Measurements from ENCODE around the gene NHERF1. TPM values are rescaled to one million over a fixed set of nuclear protein-coding genes. Genes with fewer than 3 reads are reported as not detected.

The NHERF1 gene
- total RNA-seq, 1 donor, result 62.9 TPM

DNA sequence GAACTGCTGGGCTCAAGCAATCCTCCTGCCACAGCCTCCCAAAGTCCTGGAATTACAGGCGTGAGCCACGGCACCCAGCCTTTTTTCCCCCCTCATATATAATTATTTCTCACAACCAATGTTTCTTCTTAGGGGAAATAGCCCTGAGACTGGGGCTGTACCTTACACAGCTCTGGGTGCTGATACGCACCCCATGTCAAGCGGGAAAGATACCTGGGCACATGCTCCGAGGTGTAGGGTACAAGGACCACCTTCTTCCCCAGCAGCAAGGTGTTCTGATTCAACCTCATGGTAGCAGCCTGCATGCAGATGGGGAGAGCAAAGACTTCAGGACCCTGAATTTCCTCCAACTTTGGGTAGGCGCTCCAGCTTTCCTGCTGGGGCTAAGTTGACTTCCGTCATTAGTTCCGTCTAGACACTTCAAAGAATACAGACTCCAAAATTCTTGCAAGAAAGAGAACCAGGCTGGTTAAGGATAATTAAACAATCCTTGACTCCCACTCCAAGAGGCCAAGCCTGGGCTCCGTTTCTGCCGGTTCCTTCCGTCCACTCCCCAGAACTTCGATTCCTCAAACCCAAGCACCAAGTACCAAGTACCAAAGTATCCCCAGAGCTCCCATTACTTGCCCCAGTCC is 27.1 kb downstream of the NHERF1 start:
- Histone ChIP-seq H3K9me3 (ENCODE audit: low read depth, low read length) (no peaks in the 10 kb centered on the region), H3K4me1 (ENCODE audit: insufficient read depth, low read length) (peaks cover 63% of the 10 kb centered on the region), H3K27me3 (ENCODE audit: insufficient read depth, low read length) (no peaks in the 10 kb centered on the region), H3K4me3 (ENCODE audit: low read length) (peak overlapping the region; percentile 78)

DNA sequence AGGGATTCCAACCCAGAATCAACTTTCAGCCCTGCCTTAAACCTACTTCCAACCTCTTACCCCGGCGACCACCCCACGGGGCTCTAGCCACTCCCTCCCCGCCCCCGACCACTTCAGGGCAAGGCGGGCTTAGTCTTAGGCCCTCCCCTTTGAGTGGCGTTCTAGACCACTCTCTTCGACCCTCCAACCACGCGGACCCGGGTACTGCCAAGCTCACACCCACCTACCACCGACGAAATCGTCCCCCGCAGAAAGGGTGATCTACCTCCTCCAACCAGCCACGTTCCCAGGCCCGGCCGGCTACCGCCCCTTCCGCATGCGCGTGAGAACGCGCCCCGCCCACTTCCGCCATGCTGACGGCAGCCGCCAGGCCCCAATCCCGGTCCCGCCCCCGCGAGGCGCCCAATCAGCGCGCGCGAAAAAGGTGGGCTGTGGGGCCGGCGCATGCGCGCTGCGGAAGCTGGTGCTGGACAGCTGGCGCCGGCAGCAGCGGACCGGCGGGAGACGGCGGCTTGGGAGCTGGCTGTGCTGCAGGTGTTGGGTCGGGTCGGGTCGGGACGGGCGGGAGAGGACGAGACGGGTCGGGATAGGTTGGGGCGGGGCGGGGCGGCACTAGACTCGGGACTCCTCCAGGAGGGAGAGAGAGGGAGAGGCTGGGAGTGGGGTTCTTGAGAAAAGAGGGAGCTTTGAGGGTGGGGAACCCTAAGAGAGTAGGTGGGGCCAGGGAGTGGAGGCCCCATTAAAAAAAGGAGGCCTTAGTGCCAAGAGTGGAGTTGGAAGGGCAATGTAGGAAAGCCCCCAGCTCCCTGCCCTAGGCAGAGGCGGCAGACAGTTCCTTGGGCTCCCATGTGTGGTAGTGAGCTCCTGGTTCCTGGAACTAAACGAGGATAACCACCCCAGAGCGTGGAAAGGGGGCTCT is 27.9 kb downstream of the NHERF1 start, which contains the start of gene NAT9:
Gene NAT9 (minus strand): TSS at position 302 of the 919 bp plus-strand sequence. CDS start 647 bp downstream, outside the sequence.
- H3K27me3 ChIP-seq (ENCODE audit: insufficient read depth, low read length), result no peaks in the 10 kb centered on the region
- H3K4me3 ChIP-seq (ENCODE audit: low read length), result peak within 1 kb of the TSS; percentile 78
- no peaks in the 10 kb centered on the region for H3K9me3 ChIP-seq (ENCODE audit: low read depth, low read length)
- peaks cover 69% of the 10 kb centered on the region for H3K4me1 ChIP-seq (ENCODE audit: insufficient read depth, low read length)

DNA sequence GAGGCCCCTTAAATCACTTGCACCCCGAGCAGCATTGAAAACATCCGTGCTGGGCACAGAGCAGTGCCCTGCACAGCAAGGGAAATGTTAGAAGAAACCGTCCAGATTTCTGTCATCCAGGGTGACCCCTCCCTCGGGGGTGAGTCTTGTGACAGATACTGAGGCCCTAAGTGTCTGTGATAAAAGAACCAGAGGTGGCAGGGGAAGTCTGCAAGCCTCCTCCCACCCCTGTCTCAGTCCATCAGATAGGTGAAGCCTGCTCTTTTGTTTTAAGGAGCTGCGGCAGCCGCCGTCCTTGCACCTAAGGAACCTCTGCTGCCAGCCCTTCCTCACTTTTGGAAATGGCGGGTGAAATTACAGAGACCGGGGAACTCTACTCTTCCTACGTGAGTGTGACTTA is 28.6 kb downstream of the NHERF1 start:
- Histone ChIP-seq H3K4me1 (ENCODE audit: insufficient read depth, low read length) (peaks cover 76% of the 10 kb centered on the region), H3K9me3 (ENCODE audit: low read depth, low read length) (no peaks in the 10 kb centered on the region), H3K4me3 (ENCODE audit: low read length) (peak overlapping the region; percentile 78), H3K27me3 (ENCODE audit: insufficient read depth, low read length) (no peaks in the 10 kb centered on the region)

DNA sequence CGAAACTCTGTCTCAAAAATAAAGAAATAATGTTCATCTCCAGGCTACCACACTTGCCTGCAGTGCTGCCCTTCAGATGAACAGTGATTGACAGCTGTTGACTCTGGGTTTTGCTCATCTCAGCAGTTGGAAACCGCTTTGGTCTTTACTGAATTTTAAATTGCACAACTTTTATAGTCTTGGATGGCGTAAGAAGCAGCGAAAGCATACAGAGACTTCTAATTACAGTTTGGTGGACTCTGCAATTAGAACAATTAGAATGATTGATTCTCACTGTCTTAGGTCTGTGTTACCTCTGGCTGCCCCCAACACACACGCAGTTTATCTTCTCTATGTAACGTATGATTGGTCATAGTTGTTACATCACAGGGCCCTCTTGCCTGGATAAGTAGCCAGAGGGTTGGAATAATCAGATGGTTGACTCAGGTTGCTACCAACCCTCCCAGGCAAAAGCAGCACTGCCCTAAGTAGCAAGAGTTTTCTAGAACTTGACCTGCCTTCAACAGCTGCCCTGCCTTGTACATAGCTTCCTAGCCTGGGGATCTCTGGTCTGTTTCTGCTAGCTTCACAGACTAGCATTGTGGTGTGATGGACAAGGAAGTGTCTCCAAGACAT is 29.6 kb downstream of the NHERF1 start:
- Histone ChIP-seq H3K4me1 (ENCODE audit: insufficient read depth, low read length) (peaks cover 86% of the 10 kb centered on the region), H3K27me3 (ENCODE audit: insufficient read depth, low read length) (no peaks in the 10 kb centered on the region), H3K4me3 (ENCODE audit: low read length) (no peak overlapping the region), H3K9me3 (ENCODE audit: low read depth, low read length) (no peaks in the 10 kb centered on the region)

DNA sequence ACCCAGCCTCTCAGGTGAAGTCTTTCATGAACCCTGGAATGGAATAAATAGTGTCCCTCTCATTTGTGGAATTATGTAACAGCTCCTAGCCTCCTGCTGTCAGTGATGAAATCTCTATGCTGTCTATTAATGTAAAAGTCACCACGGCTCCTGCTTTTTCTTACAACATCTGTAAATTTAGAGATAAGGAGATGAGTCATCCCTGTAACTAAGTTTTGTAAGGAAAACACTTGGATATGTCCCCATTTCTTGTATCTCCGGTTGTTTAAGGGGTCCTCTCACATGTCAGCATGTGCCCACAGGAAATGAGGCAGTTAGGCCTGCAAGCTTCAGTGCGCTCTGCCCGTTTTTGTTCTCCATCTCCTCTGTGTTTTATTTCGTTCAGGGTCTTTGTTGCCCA is 30.5 kb downstream of the NHERF1 start:
- no peak overlapping the region for H3K4me3 ChIP-seq (ENCODE audit: low read length)
- peaks cover 89% of the 10 kb centered on the region for H3K4me1 ChIP-seq (ENCODE audit: insufficient read depth, low read length)
- H3K27me3 ChIP-seq (ENCODE audit: insufficient read depth, low read length), result no peaks in the 10 kb centered on the region

DNA sequence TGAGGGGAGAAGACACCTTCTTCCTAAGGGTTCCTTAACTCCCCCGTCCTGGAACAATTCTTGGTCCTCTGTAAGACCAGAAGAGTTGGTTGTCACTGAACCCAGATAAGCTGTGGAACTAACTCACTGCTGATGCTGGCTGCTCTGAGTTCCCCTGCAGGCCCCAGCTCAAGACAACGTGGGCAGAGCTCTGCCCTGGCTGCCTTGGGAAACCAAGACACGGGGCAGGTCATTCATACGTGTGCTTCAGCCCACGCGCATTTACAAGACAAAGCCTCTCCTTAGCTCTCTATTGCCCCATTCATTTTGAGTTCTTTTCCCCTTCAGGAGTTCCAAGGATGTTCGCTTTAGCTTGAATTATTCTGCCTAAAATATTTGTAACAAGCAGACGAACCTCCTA is 31.1 kb downstream of the NHERF1 start:
- peaks cover 87% of the 10 kb centered on the region for H3K4me1 ChIP-seq (ENCODE audit: insufficient read depth, low read length)
- no peak overlapping the region for H3K4me3 ChIP-seq (ENCODE audit: low read length)
- H3K27me3 ChIP-seq (ENCODE audit: insufficient read depth, low read length), result no peaks in the 10 kb centered on the region
- no peaks in the 10 kb centered on the region for H3K9me3 ChIP-seq (ENCODE audit: low read depth, low read length)

More for the DNA sequence above, 30.5 kb downstream of the NHERF1 start:
- H3K9me3 ChIP-seq (ENCODE audit: low read depth, low read length), result no peaks in the 10 kb centered on the region

DNA sequence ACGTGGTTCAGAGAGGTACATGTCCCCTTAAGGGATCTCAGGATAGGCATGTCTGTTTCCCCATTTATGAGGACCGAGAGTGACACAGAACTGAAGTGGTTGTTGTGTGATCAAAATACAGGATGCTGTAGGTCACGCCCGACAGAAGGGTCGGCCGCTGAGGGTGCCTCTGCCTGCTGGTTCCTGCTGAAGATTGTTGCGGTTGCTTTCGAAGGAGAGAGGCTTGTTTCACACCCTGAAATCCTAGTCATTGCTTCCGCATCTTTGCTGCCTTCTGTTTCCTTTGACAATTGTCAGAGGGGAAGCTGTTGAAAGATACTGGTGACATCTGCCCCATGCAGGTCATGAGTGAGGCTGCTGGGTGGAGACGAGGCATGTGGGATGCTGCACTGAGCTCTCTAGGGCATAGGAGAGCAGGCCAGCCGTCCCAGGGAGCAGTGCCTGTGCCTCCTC is 31.5 kb downstream of the NHERF1 start:
- H3K4me3 ChIP-seq (ENCODE audit: low read length), result no peak overlapping the region
- H3K4me1 ChIP-seq (ENCODE audit: insufficient read depth, low read length), result peaks cover 88% of the 10 kb centered on the region
- H3K27me3 ChIP-seq (ENCODE audit: insufficient read depth, low read length), result no peaks in the 10 kb centered on the region
- no peaks in the 10 kb centered on the region for H3K9me3 ChIP-seq (ENCODE audit: low read depth, low read length)

DNA sequence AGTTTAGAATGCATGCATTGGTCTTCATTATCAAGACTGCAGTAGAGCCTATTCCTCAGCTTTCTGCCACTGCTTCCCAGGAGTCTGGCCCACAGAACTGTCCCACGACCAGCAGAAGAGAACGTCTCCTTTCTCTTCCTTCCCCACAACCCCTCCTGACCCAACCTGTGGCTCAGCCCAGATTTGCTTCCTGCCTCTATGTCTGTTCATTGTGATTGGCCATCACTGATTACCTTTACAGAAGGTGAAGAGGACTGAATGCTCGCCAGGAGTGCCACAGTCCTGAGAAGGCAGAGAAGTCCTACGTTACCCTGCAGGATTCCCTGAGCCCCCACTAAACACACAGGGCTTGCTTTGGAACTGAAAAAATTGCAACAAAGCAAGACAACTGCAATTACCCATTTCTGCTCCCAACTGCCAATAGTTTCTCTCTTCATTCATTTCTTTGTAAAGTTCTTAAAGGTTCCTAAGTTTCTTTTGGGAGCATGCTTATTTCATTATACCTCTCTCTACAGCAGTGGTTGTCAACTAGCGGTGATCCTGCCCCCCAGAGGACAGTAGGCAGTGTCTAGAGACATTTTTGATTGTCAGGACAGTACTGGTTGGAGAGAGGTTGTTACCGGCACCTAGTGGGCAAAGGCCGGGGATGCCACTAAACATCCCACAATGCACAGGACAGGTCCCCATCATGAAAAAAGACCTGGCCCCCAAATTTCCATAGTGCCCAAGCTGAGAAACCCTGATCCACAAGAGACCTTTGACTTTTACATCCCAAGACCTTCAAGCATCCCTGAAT is 32.2 kb downstream of the NHERF1 start:
- Histone ChIP-seq H3K27me3 (ENCODE audit: insufficient read depth, low read length) (no peaks in the 10 kb centered on the region), H3K4me1 (ENCODE audit: insufficient read depth, low read length) (peaks cover 88% of the 10 kb centered on the region), H3K9me3 (ENCODE audit: low read depth, low read length) (no peaks in the 10 kb centered on the region), H3K4me3 (ENCODE audit: low read length) (no peak overlapping the region)

DNA sequence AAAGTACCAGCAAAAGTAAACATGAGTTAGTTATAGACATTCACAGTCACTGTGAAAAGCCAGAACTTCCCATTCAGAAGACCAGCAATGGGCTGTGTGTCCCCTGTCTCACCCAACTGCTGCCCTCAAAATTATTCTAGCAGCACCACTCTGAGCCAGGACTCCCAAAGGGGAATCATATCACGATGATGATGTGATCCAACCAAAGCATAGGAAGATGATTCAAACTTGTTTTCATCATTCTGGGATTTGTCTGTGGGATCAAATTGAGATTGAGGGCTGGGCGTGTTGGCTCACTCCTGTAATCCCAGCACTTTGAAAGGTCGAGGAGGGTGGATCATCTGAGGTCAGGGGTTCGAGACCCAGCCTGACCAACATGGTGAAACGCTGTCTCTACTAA is 34.1 kb downstream of the NHERF1 start:
- H3K4me3 ChIP-seq (ENCODE audit: low read length), result no peak overlapping the region
- no peaks in the 10 kb centered on the region for H3K9me3 ChIP-seq (ENCODE audit: low read depth, low read length)
- H3K4me1 ChIP-seq (ENCODE audit: insufficient read depth, low read length), result peaks cover 91% of the 10 kb centered on the region
- no peaks in the 10 kb centered on the region for H3K27me3 ChIP-seq (ENCODE audit: insufficient read depth, low read length)

DNA sequence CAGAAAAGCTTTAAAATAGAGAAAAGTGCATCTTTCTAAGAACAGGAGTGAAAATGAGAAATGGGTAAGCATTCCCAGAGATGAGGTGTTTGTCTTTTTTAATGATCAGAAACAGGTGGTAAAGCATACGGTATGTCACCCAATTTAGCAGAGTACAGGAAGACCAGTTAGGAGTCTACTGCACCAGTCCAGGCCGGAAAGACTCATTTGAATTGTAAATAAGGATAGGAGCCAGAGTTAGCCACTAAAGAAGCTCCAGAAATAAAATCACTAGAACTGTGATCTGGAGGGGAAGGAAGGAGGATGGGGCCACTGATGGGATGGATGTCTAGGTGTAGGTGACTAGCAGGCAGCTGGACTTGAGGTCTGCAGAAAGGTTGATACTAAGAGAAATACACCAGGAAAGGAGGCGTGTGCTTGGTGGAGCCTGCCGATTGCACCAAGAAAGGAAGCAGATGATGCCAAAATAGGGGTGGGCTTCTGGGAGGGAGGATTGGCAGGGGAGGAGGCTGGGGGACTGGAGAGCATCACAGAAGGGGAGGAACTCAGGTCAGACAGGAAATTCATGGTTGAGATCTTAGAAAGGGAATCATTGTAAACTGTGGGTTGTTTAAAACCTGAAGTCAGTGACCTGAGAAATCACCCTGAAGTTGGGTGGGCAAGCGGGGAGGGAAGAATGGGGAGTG is 35.8 kb downstream of the NHERF1 start:
- Histone ChIP-seq H3K4me3 (ENCODE audit: low read length) (no peak overlapping the region), H3K27me3 (ENCODE audit: insufficient read depth, low read length) (no peaks in the 10 kb centered on the region), H3K9me3 (ENCODE audit: low read depth, low read length) (no peaks in the 10 kb centered on the region), H3K4me1 (ENCODE audit: insufficient read depth, low read length) (peaks cover 76% of the 10 kb centered on the region)

DNA sequence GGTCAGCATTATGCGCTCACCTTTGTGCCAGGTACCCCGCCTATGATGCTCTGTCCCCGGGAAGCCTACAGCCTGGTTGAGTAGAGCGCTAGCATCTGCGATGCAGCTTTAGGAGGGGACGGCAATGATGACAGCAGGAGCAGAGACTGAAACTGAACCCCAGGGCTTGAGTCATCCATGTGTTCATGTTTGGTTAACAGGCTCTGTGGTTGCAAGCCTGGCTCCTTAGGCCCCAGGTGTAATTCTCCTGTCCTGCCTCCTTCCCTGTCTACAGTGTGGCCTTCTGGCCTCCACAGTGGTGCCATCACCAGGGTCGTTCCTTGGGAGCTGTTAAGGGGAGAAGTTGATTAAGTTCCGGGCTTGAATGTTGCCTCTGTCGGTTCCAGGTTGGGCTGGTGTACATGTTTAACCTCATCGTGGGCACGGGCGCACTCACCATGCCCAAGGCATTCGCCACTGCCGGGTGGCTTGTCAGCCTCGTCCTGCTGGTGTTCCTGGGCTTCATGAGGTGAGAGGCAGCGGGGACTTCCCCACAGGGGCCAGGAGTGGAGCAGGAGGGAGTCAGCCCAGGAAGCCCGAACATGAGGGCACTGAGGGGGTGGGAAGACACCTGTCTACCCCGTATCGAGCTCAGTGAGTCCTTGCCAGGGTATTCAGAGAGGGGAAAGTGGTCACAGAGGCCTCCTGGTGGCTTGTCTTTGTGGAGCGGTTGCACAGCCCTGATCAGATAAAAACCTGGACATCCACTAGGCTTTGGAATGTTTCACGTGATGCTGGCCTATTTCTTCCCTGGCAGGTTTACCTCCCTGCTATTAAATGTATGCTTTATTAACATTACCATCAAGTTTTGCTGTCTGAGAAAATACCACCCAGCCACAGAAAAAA is 36.9 kb downstream of the NHERF1 start:
- Histone ChIP-seq H3K4me1 (ENCODE audit: insufficient read depth, low read length) (peaks cover 75% of the 10 kb centered on the region), H3K4me3 (ENCODE audit: low read length) (no peak overlapping the region), H3K9me3 (ENCODE audit: low read depth, low read length) (no peaks in the 10 kb centered on the region), H3K27me3 (ENCODE audit: insufficient read depth, low read length) (no peaks in the 10 kb centered on the region)

DNA sequence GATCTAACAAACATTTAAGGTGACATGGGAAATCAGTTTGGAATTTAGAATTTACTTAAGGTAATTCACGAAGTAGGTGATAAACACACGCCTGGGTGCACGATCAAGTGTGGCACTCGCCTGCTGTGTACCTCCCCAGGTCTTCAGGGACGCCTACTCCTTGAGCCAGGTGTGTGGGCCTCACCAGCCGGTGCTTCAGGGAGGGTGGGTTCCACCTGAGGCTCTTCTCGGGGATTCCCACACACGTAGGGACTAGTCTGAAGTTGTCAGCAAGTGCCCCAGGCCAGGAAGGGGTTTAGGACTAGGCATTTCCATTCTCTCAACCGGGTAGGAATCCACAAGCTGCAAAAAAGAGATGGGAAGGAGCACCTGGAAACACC is 37.5 kb downstream of the NHERF1 start:
- no peaks in the 10 kb centered on the region for H3K9me3 ChIP-seq (ENCODE audit: low read depth, low read length)
- H3K4me1 ChIP-seq (ENCODE audit: insufficient read depth, low read length), result peaks cover 75% of the 10 kb centered on the region
- no peaks in the 10 kb centered on the region for H3K27me3 ChIP-seq (ENCODE audit: insufficient read depth, low read length)
- no peak overlapping the region for H3K4me3 ChIP-seq (ENCODE audit: low read length)

DNA sequence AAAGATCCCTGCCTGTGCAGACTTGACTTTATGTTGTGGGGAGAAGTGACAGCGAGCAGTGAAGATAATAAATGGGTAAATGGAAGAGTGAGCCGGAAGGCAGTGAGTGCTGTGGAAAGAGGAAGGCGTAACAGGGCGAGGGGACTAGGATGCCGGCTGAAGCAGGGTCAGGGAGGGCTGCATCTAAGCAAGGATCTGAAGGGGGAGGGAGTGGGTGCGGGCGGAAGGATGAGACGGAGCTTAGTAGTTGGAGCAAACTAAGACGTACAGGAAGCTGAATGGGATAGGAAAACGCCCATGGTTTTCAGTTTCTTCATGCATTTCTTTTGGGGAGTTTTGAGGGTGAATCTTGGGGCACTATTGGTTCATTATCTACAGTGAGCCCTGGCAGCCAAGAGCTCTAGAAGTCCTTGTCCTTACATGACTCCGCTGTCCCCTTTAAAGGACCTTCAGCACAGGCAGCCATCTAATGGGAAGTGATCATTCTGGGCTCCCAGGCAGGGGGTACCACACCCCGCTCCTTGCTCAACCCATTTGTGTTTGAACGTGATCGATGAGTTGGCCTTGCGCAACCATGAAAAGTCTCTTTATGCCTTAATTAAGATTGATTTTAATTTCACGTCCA is 38.1 kb downstream of the NHERF1 start:
- Histone ChIP-seq H3K4me1 (ENCODE audit: insufficient read depth, low read length) (peaks cover 75% of the 10 kb centered on the region), H3K9me3 (ENCODE audit: low read depth, low read length) (no peaks in the 10 kb centered on the region), H3K27me3 (ENCODE audit: insufficient read depth, low read length) (no peaks in the 10 kb centered on the region), H3K4me3 (ENCODE audit: low read length) (no peak overlapping the region)
